COLO829 (cell line): ENCODE data around the gene ANKRD18A.
"Not testable (repeated sequence)": the region's sequence is repeated elsewhere in the genome, so short reads cannot be mapped to it uniquely, and the experiment has no call there.

Experiments
- DNase-seq: peaks from one replicate; pipeline ENCODE4 v3.0.0; 2012; ENCODE audit warnings: low spot score

Gene ANKRD18A

DNA sequence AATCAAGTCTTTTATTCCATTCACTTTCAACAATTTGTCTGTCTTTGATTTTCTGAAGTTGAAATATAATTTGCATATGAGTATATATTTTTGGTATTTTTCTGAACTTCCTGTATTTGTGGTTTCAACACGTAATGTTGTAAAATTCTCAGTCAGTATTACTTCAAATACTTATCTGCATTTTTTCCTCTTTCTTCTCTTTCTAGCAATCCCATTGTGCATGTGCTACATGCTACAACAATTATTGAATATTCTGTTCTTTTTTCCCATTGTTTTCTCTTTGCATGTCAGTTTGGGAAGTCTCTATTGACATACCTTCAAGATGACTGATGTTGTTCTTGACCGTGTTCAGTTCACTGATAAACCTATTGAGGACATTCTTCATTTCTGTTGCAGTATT, 5.6 kb upstream of the ANKRD18A start:
- DNase-seq: no peak

DNA sequence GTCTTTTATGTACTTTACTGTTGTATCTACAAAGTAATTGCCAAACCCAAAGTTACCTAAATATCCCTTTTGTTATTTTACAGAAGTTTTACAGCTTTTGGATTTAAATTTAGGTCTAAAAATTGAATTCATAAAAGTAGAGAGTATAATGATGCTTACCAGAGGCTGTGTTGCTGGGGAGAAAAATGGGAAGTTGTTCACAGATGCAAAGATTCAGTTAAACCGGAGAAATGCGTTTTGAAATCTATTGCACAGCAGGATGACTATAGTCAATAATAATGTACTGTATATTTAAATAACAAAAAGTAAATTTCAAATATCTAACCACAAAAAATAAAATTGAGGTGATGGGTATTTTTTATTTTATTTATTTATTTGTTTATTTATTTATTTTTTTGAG, 2.6 kb upstream of the ANKRD18A start:
- no peak for DNase-seq

DNA sequence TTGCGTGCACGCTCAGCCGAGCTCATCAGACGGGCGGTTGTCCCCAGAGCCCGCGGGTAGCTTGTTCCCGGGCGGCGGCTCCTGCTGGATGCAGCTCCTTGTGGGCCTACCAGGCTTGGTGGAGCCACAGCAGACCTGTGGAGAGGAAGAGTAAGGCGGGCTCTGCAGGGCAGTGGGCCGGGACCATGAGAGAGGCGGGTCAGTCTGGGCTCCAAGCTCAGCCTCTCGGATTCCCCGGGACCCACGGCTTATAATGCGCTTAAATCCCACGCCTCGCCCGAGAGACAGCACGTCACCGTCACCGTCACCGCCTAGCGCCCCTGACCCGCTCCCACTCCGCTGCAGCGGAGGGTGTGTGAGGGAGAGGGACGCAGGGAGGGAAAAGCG, 1.9 kb upstream of the ANKRD18A start:
- DNase-seq: no peak

DNA sequence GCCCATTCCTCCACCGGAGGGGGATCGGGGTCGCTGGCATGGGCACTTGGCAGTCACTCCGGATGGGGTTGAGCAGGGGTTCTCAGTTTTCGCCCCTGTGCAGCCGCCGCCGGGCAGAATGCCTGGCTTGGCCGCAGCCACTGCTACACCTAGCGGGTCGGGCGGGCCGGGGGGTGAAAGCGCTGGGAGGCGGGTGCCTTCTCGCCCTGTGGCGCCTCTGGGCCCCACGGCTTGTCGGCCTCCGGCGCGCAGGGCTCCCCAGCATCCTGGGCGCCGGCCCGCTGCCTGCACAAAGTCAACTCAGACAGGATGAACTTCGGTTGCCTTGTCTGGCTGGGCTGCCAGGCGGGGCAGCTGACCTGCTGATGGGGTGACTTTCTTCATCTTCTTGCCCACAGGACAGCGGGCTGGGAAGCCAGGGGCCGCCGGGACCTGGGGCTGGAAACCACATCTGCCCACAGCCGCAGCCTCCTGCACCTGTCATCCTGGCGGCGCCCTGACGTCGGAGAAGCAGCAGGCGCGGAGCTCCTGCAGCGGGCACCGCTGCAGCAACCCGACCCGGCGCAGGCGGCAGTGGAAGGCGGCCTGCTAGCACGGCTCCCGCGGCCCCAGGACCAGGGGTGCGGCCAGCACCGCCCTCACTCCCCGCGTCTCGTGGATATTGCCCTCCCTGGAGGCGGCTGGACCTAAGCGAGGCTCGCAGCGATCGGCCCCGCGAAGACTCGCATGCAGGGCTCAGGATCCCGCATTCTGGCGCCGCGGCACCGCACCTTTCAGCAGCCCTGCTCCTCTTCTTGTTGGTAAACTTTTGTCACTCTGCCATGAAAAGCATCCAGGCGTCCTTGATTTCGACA, 1.3 kb upstream of the ANKRD18A start:
- DNase-seq: no peak

DNA sequence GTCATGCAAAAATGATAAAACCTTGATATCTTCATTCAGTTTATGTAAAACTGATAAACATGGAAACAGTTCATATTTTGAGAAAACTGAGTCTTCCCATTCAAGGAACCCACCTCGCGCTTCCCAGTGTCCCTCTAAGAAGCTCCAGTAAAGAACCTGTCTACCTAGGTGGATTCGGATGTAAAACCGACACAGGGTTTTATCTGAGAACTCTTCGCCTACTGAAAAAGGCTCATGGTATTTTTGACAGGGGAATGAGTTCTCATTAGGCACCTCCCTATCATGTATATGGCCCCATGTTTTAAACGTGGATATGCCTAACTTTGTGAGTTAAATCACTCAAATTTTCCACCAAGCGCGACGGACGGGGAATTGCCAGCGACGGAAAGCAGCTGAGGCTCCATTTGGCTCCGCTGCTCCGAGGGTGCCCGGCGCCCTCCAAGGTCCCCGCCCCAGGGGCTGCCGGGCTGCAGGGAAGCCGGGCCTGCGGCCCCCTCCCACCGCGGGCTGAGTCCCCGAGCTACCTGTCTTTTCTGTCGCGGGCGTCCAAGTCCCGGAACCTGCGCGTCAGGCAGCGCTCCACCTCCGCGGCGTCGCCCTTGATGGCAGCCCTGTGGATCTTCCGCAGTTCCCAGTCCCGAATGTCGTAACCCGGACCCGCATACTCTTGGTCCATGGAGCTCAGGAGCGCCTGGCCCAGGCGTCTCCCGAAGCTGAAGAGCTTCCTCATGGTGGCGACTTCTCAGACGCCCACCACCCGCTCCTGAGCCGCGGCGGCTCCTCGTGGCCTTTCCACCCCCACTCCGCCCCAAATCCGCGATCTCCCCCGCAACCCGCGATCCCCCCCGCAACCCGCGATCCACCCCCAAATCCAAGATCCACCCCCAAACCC, 594 bp downstream of the ANKRD18A start:
- DNase-seq: no peak

DNA sequence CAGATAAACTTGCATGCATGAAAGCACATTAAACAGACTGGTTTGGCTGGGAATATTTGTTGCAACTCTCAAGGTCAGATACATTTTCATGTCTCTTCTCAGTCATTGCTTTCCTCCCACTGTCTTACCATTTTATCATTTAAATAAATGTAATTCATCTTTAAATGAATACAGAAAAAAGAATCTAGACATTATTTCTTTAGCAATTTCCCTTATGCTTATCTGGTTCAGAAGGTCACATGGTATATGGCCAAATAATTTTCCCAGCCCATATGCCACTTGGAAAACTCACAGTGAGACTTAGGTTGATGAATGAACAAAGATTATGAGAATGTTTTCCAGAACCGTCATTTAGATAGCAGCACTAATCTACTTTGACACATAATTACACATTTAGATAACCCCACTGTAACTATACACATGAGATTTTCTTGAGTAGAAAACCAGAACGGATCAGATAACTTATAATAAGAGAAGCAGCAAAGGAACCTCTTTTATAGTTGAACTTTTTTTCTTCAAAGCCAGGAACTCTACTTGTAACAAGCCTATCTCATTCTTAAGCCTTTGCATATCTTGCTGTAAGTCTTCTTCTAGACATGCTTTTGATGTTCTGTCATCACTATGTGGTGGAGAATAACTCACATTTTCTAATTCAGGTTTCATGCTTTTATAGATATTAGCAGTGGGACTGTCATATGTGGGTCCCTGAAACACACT, 22.2 kb downstream of the ANKRD18A start:
- DNase-seq: not testable (repeated sequence)

DNA sequence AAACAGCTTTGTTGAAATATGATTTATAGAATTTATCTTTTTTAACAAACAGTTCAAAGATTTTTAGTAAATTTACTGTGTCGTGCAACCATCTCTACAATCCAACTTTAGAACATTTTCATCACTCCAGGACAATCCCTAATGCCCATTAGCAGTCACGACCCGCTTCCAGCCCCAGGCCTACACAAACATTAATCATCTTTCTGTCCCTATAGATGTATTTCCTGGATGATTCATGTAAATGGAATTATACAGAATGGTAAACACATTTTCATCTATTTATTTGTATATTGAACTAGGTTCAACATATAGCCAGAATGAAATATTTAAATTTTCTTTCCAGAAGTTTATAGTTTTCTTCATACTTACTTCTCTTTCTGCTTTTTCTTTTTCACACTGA, 25.3 kb downstream of the ANKRD18A start:
- not testable (repeated sequence) for DNase-seq

DNA sequence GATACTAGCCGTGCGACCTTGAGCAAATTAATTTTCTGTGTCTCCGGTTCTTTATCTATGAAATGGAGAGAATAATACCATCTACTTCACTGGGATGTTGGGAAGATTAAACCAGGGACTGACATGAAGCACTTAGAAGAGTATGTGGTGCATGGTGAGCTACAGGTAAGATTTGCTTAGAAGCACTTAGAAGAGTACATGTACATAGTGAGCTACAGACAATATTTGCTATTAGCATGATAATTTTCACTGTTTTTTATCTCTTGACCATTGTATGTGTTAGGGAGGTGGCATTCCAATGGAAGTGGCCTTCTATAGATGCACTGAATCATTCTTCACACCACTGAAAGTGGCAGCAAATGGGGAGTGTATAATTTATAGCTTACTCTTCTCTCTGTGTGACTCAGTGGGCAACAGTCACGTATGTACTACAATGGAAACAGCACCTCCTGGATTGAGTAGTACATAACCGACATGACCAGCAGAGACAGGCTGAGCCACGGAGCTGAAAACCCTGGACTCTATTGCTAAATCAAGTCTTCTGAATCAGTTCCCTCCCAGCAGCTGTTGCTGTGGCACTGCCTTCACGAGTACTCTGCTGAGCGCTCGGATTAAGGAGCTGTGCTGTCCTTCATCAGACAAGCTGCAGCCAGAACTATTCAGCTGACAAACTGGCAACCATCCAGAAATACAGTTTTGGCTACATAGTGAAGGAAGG, 28.9 kb downstream of the ANKRD18A start:
- not testable (repeated sequence) for DNase-seq

DNA sequence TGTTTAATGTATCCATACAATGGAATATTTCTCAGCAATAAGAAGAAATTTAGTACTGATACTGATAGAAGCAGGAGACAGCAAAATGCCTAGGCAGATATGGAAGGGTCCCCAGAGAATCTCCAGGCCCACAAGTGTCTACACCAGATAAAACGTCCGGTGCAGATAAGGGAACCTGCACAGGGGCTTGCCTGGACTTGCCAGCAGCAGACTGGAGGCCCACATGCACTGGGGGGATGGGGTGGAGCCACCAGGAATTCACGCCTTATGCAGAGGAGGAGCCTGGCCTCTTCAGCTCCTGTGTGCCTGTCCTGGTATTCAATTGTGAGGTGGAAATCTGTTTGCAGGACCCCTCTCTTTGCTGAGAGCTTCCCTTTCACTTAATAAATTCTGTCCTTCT, 36.6 kb downstream of the ANKRD18A start:
- not testable (repeated sequence) for DNase-seq

DNA sequence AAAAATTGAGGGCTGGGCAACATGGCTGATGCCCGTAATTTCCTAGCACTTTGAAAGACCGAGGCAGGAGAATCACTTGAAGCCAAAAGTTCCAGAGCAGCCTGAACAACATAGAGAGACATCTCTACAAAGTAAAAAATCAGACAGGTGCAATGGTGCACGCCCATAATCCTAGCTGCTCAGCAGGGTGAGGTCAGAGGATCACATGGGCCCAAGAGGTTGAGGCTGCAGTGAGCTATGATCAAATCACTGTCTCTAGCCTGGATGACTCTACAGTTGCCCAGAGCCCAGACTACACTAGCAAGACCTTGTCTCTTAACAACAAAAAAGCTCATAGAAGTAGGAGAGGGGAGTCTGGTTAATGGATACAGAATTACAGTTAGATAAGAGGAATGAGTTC, 40.3 kb downstream of the ANKRD18A start:
- DNase-seq: not testable (repeated sequence)

DNA sequence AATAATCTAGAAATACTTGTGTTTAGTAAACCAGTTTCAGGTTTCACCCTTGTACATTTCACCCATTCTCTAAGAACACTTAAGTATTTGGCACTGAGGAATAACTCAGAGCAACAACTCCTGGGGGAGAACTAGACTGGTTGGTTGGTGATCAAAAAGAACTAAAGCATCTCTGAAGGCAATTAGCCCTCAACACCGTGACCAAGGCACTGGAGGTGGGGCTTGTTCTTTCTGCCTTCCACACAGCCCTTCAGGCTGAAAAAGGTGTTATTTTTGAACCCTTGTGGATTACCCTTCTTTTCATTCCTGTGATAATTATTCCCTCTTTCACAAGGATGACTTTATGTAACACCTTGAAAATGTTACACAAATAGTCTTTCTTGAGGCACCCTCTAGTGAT, 44.2 kb downstream of the ANKRD18A start:
- not testable (repeated sequence) for DNase-seq

DNA sequence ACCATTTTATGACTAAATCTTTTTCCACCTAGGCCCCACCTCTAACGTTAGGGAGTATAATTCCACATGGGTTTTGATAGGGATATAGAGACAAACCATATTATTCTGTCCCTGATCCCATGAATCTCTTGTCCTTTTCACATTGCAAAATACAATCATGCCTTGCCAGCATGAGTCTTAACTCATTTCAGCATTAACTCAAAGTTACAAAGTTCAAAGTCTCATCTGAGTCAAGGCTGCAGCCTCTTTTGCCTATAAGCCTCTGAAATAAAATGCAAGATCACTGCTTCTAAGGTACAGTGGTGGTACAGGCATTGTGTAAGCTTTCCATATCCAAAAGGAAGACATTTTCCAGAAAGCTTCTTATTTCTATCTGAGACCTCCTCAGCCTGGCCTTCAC, 54.3 kb downstream of the ANKRD18A start:
- not testable (repeated sequence) for DNase-seq

DNA sequence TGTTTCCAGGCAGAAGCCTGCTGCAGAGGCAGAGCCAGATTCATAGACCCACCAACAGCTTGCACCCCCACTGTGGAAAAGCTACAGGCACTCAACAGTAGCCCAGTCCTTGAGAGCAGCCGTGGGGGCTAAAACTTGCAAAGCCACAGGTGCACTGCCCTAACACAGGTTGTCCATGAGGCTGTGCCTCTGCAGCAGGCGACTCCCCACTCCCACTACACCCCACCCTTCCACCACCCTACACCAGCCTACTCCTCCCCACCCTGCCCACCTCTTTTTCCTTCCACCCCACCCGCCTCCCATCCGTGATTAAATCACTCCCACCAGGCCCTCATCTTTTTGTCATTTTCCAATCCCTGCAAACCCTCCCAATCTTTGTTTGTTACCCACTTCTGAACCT, 55.2 kb downstream of the ANKRD18A start:
- not testable (repeated sequence) for DNase-seq

DNA sequence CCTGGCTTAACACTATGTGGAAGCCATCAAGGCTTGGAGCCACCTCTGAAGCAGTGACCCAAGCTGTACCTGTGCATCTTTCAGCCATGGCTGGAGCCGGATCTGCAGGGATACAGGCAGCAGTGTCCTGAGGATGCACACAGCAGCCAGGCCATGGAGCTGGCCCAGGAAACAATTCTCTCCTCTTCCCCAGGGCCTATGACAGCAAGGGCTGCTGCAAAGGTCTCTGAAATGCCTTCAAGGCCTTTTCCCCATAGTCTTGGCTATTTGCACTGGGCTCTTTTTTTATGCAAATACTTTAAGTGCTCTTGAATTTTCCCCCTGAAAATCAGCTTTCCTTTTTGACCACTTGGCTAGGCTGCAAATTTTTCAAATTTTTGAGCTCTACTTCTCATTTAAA, 56.5 kb downstream of the ANKRD18A start:
- not testable (repeated sequence) for DNase-seq

DNA sequence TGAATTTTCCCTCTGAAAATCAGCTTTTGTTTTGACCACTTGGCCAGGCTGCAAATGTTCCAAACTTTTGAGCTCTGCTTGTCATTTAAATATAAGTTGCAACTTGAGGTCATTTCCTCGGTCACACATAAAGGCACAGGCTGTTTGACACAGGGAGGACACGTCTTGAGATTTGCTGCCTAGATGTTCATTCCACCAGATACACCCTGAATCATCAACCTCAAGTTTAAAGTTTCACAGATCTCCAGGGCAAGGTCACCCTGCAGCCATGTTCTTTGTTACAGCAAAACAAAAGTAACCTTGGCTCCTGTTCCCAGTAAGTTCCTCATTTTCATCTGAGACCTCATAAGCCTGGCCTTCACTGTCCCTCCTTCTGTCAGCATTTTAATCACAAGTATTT, 59.3 kb downstream of the ANKRD18A start:
- DNase-seq: not testable (repeated sequence)

DNA sequence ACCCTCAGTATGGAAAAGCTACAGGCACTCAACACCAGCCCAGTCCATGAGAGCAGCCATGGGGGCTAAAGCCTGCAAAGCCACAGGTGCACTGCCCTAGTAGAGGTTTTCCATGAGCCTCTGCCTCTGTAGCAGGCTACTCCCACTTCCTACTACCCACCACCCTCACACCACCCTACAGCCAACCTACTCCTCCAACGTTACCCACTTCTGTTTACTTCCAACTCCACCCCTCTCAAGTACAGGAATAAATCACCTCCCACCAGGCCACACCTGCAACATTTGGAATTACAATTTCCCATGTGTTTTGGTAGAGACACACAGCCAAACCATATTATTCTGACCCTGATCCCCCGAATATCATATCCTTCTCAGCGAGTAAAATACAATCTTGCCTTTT, 61.2 kb downstream of the ANKRD18A start:
- not testable (repeated sequence) for DNase-seq

DNA sequence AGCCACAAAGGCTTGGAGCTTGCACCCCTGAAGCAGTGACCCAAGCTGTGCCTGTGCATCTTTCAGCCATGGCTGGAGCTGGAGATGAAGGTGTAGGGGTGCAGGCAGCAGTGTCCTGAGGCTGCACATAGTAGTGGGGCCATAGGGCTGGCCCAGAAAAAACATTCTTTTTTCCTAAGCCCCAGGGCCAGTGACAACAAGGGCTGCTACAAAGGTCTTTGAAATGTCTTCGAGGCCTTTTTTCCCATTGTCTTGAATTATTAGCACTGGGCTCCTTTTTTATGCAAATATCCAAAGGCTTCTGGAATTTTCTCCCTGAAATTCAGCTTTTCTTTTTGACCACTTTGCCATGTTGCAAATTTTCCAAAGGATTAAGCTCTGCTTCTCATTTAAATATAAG, 62.6 kb downstream of the ANKRD18A start:
- not testable (repeated sequence) for DNase-seq

DNA sequence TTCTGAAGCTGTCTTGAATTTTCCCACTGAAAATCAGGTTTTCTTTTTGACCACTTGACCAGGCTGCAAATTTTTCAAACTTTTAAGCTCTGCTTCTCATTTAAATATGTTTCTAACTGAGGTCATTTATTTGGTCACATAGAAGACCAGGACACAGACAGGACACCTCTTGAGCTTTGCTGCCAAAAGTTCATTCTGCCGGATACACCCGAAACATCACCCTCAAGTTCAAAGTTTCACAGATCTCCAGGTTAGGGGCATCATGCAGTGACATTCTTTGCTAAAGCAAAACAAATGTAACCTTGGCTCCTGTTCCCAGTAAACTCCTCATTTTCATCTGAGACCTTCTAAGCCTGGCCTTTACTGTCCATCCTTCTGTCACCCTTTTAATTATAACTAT, 65.4 kb downstream of the ANKRD18A start:
- DNase-seq: not testable (repeated sequence)

DNA sequence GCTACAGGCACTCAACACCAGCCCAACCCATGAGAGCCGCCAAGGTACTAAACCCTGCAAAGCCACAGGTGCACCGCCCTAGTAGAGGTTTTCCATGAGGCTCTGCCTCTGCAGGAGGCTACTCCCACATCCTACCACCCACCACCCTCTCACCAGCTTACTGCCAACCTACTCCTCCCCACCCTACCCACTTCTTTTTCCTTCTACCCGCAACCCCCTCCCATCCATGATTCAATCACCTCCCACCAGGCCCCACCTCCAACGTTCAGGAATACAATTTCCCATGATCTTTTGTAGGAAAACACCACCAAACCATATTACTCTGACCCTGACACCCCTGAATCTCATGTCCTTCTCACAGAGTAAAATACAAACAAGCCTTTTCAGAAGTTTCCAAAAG, 67.4 kb downstream of the ANKRD18A start:
- DNase-seq: not testable (repeated sequence)

DNA sequence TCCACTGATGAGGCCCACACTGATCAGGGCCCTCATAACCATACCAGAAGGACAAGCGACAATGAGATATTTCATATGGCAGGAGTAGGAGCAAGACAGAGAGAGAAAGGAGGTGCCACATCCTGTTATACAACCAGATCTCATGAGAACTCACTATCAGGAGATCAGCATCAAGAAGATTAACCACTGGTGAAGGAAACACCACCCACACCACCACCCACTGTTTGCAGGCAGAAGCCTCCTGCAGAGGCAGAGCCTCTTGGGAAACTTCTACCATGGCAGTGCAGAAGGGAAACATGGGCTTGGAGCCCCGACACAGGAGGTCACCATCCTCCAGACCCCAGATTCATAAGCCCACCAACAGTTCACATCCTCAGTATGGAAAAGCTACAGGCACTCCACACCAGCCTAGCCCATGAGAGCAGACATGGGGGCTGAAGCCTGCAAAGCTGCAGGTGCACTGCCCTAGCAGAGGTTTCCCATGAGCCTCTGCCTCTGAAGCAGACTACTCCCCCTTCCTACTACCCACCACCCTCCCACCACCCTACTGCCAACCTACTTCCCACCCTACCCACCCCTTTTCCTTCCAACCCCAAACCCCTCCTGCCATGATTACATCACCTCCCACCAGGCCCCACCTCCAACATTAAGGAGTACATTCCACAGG, 73.8 kb downstream of the ANKRD18A start:
- not testable (repeated sequence) for DNase-seq

DNA sequence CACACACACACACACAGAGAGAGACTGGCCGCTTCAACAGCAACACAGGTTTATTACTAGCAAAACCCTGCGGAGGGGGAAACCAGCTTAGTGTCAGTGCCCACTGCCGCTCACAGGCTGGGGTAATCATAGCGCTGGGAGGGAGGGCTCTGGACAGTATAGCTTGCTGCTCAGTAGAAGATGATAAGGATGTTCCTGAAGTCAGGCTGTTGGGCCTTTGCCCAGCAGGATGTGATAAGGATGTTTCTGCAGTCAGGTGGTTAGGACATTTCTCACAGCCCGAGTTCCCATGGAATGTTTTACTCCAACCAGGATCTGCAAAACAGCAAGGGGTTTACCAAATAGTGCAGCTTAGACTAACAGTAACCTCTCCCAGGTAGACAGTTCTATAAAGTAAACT, 79.9 kb downstream of the ANKRD18A start:
- not testable (repeated sequence) for DNase-seq
